HG03558 (cell line): ENCODE data around the gene C1orf21.

Experiments
- ATAC-seq: cut with Tn5 transposase; IDR thresholded peaks from one replicate; pipeline ENCODE4 v1.9.1; 2021; ENCODE audit warnings: moderate number of reproducible peaks; ENCODE audit not compliant: unreplicated experiment; ENCODE audit errors: extremely low read depth

Gene C1orf21

GRCh38 chr1:184539580-184539979 is 152.8 kb downstream of the C1orf21 start:
- no peak for ATAC-seq

DNA sequence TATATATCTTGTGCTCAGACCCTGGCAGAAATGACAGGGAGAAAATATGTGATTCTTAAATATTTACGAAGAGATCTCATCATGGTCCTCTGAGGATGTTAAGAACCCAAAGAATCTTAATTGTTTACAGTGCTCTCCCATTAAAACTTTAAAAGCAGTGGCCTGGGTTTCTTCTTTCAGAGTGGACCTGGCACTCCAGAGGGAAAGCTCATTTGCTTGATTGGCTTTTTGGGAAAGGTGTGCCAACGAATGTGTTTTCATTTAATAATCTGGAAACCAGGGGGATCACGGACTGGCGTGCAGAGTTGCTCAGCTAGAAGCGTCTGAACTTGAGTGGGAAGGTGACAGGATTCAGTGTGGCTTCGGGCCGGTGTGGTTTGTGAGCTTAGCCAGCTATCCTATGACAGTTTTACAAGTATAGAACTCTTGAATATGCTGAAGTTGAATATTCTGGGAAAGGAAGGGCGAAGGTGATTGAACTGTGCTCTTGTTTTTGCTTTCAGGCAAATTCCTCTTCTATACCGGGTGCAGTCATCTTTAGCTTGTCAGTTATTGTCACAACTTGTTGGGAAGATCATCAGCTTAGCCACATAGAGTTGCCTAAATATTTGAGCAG is 154.8 kb downstream of the C1orf21 start:
- no peak for ATAC-seq

DNA sequence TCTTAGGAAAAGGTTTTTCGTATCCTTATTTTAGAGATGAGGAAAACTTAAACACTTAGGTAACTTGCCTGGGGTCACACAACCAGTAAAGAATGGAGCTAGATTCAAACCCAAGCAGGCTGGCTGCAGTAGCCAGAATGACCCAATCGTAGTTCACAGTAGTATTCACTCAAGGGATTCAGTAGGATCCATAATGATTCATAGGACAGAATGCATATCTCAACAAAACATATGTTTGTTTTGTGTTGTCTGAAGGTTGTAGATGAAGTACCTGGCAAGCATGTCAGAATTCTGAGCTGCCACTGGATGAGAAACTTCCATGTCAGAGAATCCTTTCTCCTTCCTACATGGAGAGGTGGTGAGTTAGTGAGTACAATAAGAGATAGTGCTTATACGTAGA is 155.5 kb downstream of the C1orf21 start:
- no peak for ATAC-seq

DNA sequence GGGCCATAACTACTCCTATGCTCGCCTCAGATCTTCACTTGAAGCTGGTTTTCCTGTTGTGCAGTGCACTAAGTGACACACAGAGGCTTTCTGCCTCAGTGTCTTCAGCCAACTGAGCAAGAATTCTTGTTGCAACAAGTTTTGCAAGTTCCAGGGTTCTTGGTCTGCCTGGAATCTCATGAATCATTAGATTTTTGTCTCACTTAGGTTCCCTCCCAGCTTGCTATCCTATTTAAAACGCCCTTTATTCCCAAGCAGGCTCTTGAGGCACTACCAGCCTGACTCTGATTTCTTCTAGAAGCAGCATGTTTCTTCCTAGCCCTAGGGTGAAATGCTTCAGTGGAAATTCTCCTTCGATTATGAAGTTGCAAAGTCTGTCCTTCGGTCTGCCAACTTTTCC is 158.8 kb downstream of the C1orf21 start:
- ATAC-seq = no peak

- no peak for ATAC-seq
These were observed 165.6 kb downstream of the C1orf21 start for GRCh38 chr1:184552446-184552845.

DNA sequence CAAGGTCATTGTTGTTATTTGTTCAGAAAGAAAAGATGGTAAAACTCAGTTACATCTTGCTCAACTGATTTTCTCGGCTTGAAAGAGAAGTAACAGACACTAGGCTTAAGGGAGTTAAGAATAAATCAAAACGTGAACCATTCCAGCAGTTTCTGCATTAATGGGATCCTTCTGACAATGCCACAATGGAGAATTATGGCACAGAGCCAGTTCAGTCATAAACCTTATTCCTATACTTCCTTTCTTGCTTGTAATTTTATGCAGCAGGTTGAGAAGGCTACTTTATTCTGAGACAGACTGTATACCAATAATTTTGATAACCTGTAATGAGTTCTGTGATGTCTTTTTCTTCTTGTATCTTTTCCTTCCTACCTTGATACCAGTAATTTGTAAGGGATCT is 167.0 kb downstream of the C1orf21 start:
- no peak for ATAC-seq

DNA sequence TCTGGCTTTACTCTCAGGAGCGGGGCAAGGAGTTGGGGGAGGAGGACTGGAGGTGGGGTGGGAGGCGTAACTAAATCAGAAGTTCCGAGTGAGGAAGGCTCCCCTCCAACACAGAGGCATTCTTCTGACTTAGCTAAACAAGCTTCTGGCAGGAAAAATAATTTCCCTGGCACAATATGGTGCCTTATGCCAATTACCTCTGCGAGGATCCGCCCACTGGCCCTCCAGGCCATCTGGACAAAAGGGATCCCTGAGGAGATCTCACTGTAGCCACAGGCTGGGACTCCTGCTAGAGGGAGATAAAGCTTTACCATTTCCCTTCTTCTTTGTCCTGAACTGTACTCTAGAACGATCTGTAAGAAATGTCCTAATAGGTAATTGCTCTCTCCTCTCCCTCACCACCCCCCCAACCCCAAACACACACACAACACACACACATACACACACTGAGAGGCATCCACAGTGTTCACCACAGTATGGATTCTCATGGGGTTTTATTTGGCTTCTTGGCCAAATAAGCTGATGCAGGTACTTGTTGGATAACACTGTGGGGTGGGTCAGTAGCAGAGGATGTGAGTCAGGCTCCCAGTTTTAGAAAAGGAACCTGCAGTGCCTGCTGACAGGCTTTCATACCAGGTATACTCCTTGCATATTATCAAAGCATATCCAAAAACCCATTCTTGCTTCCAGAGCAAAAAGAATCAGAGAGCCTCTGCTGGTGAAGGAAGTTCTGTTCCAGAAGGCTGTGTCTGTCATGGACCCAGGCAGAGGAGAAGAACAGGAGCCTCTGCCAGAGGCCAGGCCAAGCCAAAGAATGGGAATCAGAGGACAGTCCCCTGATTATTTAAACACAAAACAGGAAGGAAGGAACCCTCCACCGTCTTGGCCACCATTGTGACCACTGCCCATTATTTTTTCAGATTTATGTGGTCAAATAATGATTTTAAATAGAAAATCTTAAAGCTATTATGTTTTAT is 169.1 kb downstream of the C1orf21 start:
- no peak for ATAC-seq

DNA sequence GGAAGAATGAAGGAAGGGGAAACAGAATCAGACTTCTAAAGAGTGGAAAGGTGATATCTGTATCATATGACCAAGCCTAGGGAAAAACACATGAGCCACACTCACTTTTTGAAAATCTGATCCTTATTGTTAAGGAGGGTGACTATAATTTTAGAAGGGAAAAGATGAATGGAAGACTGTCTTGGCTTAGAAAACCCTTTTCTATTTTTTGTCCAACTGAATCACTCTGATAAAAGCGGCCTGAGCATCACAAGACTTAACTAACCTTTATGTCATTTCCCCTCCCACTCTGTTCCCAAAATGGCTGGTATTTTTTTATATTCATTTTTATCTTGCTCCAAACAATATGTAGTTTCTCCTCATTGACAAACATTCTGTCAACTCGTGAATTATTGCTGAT is 169.8 kb downstream of the C1orf21 start:
- no peak for ATAC-seq

- no peak for ATAC-seq
These were observed 170.9 kb downstream of the C1orf21 start for GRCh38 chr1:184557423-184558347.

- no peak for ATAC-seq
These were observed 171.9 kb downstream of the C1orf21 start for GRCh38 chr1:184558691-184559090.

- no peak for ATAC-seq
These were observed 172.4 kb downstream of the C1orf21 start for GRCh38 chr1:184559117-184559713.

DNA sequence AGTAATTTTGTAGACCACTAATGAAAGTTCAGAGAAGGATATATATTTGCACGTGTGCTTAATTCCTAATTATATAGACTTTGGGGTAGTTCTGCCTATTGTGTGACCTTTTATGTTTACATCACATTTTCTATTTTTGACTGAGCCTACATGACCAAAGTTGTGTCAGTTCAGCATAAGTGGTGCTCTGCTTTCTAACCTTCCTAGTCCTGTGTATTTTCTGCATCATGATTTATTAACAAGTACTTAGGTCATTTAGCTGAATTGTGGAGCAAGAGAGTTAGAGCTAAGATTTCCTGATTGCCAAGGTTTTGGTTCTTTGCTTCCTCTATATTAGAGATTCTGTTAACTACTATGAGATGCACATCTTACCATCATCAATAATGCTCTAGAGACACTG is 176.0 kb downstream of the C1orf21 start:
- ATAC-seq = no peak

- ATAC-seq = no peak
These were observed 176.5 kb downstream of the C1orf21 start for GRCh38 chr1:184563308-184563707.

GRCh38 chr1:184567009-184567408 is 180.2 kb downstream of the C1orf21 start:
- no peak for ATAC-seq

GRCh38 chr1:184567637-184568036 is 180.8 kb downstream of the C1orf21 start:
- ATAC-seq = no peak

- no peak for ATAC-seq
These were observed 181.3 kb downstream of the C1orf21 start for GRCh38 chr1:184568148-184568547.

DNA sequence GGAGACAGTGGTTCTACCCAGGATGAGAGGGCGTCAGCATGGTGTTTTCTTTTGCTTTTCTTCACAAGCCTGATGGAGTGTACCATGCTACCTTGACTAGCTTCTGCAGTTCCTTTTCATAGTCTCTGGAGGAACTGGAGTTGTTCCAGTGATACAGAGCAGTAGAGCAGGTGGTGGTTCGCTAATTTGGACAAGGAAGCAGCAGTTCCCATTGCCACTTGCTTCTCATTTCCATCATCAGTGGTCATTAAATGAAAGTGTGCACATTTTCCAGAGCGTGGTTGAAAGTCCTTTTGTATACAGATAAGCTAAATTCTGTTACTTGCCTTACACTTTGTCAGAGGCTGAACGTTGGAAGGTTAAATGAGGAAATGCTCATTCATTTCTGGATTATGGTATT is 182.3 kb downstream of the C1orf21 start:
- no peak for ATAC-seq

- no peak for ATAC-seq
These were observed 187.8 kb downstream of the C1orf21 start for GRCh38 chr1:184574588-184574987.

- ATAC-seq = no peak
These were observed 190.0 kb downstream of the C1orf21 start for GRCh38 chr1:184576822-184577221.

DNA sequence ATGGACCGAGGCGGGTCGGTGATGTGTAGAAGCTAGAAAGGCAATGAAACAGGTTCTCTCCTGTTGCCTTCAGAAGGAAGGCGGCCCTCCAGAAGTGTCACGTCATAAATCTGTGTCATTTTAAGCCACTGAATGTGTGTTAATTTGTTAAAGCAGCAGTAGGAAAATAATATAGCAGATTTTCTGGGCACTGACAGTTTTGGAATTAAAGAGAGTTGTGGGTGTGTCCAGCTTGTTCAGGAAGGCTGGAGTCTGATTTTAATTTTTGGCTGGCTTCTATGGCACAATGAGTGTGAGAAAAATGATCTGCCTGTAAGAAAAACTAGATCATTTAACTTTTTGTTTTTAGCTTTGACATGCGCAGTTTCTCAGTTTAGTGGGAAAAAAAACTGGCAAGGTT is 190.5 kb downstream of the C1orf21 start:
- no peak for ATAC-seq
